Sigmoid colon (tissue), 7 donors: ENCODE measurements around the gene GAL. TPM values are rescaled to one million over a fixed set of nuclear protein-coding genes. Genes with fewer than 3 reads are reported as not detected.

Source experiments
- DNase-seq: peaks from one replicate; pipeline ENCODE4 v3.0.0-alpha.2; 2019
- H3K27ac ChIP-seq, 4 donors: fragments of 200-600 bp; sonication (generic); one replicate each; pipeline ENCODE4 v1.5.1; 2016 to 2019; ENCODE audit warnings: mild to moderate bottlenecking in 1 of 4
- H3K27me3 ChIP-seq, 3 donors: fragments of 200-600 bp; sonication (generic); one replicate each; pipeline ENCODE4 v1.5.1; 2019; ENCODE audit warnings: mild to moderate bottlenecking in 1 of 3
- H3K36me3 ChIP-seq, 4 donors: fragments of 200-600 bp; sonication (generic); one replicate each; pipeline ENCODE4 v1.5.1; 2016 to 2019
- H3K4me1 ChIP-seq, 4 donors: fragments of 200-600 bp; sonication (generic); one replicate each; pipeline ENCODE4 v1.5.1; 2017 to 2019
- H3K4me3 ChIP-seq, 4 donors: fragments of 200-600 bp; sonication (generic); one replicate each; pipeline ENCODE4 v1.5.1; 2017 to 2019; ENCODE audit warnings: mild to moderate bottlenecking in 2 of 4, moderate library complexity in 1 of 4
- H3K9me3 ChIP-seq, 4 donors: fragments of 200-600 bp in 3 of 4; sonication (generic) in 3 of 4; one replicate each; pipeline versions ENCODE4 v1.5.1 to v1.6.1; 2013 to 2019
- CTCF ChIP-seq, 4 experiments: fragments of 450-650 bp in 3 of 4; fragments of 200-600 bp in 1 of 4; IDR thresholded peaks; one replicate each; pipeline ENCODE4 v1.5.1; 2016 to 2019; ENCODE audit warnings: antibody characterized with exemption in 4 of 4, mild to moderate bottlenecking in 3 of 4, moderate library complexity in 2 of 4
- EP300 ChIP-seq, 4 donors: sonication (generic); formaldehyde crosslinking; IDR thresholded peaks; one replicate each; pipeline ENCODE4 v1.6.1; 2017; ENCODE audit warnings: antibody characterized with exemption in 4 of 4
- POLR2A ChIP-seq, 2 donors: fragments of 450-650 bp; IDR thresholded peaks; one replicate each; pipeline ENCODE4 v1.6.1; 2016; ENCODE audit warnings: antibody characterized with exemption in 2 of 2, mild to moderate bottlenecking in 2 of 2, moderate library complexity in 2 of 2
- POLR2AphosphoS5 ChIP-seq, 4 donors: sonication (generic); formaldehyde crosslinking; IDR thresholded peaks; one replicate each; pipeline ENCODE4 v1.6.1; 2017; ENCODE audit warnings: antibody characterized with exemption in 4 of 4
- WGBS, 2 donors: extraction: QIAGEN DNeasy Blood & Tissue Kit; methylation state at CpG; one replicate each; pipeline ENCODE4 v1.1.7; 2013; 5-methylcytosine and 5-hydroxymethylcytosine counted together
- intact Hi-C: fragments of 100-400 bp; cut with DNase I; formaldehyde crosslinking; loops from one replicate; pipeline ENCODE4 v1.15.1; 2023
- polyA plus RNA-seq, 3 donors: library from polyadenylated mRNA; stranded (reverse); fragments of 200-250 nt; gene quantifications; one replicate each; pipeline ENCODE4 v1.2.3, GENCODE V29; 2013
- total RNA-seq, 4 donors: library from RNA; depleted of rRNA; stranded (reverse); fragments of >200 nt; gene quantifications; one replicate each; pipeline ENCODE4 v1.1.0, GENCODE V29; 2016
- donor health status: healthy with polysubstance abuse.
- donor health status: Bipolar disorder and iron deficiency.
- donor health status: healthy.

GAL gene
- total and polyA plus RNA-seq, 7 donors: 4.1 to 12.9 (median 11.8) TPM; not detected in 2

- Histone ChIP-seq H3K4me1 (no peaks in the 10 kb centered on the region), H3K4me3 (no peak overlapping the region), H3K36me3 (no peaks in the 10 kb centered on the region), H3K27ac (no peak overlapping the region), H3K27me3 (peaks cover 0 to 35% (median 9%) of the 10 kb centered on the region in 3 donors), H3K9me3 (peaks cover 0 to 12% (median 6%) of the 10 kb centered on the region in 4 donors)
- intact Hi-C loops: no loop called here
- TF ChIP-seq POLR2A (IDR thresholded peaks at IDR 0.05): no peak
- TF ChIP-seq CTCF (IDR thresholded peaks at IDR 0.05): no peak
- no peak for TF ChIP-seq POLR2AphosphoS5 (IDR thresholded peaks at IDR 0.05)
- no peak for TF ChIP-seq EP300 (IDR thresholded peaks at IDR 0.05)
- WGBS, 2 donors: 62 to 65% methylated on average over 22 of the region's 22 CpGs
- DNase-seq: no peak
Observed at GRCh38 chr11:68651208-68651984, 32.9 kb upstream of the GAL start.

GRCh38 chr11:68651985-68652682, 32.2 kb upstream of the GAL start:
- Histone ChIP-seq H3K9me3 (peaks cover 0 to 9% (median 2%) of the 10 kb centered on the region in 4 donors), H3K27ac (no peak overlapping the region), H3K4me1 (no peaks in the 10 kb centered on the region), H3K36me3 (no peaks in the 10 kb centered on the region), H3K27me3 (peaks cover 0 to 35% (median 9%) of the 10 kb centered on the region in 3 donors), H3K4me3 (no peak overlapping the region)
- intact Hi-C loops: no loop called here
- TF ChIP-seq POLR2A (IDR thresholded peaks at IDR 0.05) (no peak), EP300 (IDR thresholded peaks at IDR 0.05) (no peak), CTCF (IDR thresholded peaks at IDR 0.05) (no peak), POLR2AphosphoS5 (IDR thresholded peaks at IDR 0.05) (no peak)
- 64 to 70% methylated on average over 16 of the region's 16 CpGs for WGBS, 2 donors
- no peak for DNase-seq

- intact Hi-C loops: no loop called here
- peaks cover 0 to 35% (median 9%) of the 10 kb centered on the region in 3 donors for H3K27me3 ChIP-seq
- 75 to 79% methylated on average over 12 of the region's 12 CpGs for WGBS, 2 donors
Observed at GRCh38 chr11:68652683-68653156, 31.6 kb upstream of the GAL start.

More at GRCh38 chr11:68652683-68653156, 31.6 kb upstream of the GAL start:
- TF ChIP-seq POLR2A (IDR thresholded peaks at IDR 0.05) (no peak), EP300 (IDR thresholded peaks at IDR 0.05) (no peak), CTCF (IDR thresholded peaks at IDR 0.05) (no peak), POLR2AphosphoS5 (IDR thresholded peaks at IDR 0.05) (no peak)
- Histone ChIP-seq H3K9me3 (peaks cover 0 to 6% (median 1%) of the 10 kb centered on the region in 4 donors), H3K27ac (no peak overlapping the region), H3K4me1 (no peaks in the 10 kb centered on the region), H3K4me3 (no peak overlapping the region), H3K36me3 (no peaks in the 10 kb centered on the region)
- no peak for DNase-seq
